NCI-H345 (cell line): ENCODE data around the gene RERE.

Experiments
- DNase-seq: peaks from one replicate; lab custom pipeline; 2025; lab: John Stamatoyannopoulos, UW

RERE gene

GRCh38 chr1:8817412-8818324 is at the start of gene RERE:
Gene RERE, minus strand, starts transcription at chr1:8817640.
- peak; percentile 94 for DNase-seq

GRCh38 chr1:8866792-8867415 is 49.5 kb upstream of the RERE start:
- DNase-seq = no peak

- DNase-seq = no peak
These were observed 48.8 kb upstream of the RERE start for GRCh38 chr1:8866173-8866791.

DNA sequence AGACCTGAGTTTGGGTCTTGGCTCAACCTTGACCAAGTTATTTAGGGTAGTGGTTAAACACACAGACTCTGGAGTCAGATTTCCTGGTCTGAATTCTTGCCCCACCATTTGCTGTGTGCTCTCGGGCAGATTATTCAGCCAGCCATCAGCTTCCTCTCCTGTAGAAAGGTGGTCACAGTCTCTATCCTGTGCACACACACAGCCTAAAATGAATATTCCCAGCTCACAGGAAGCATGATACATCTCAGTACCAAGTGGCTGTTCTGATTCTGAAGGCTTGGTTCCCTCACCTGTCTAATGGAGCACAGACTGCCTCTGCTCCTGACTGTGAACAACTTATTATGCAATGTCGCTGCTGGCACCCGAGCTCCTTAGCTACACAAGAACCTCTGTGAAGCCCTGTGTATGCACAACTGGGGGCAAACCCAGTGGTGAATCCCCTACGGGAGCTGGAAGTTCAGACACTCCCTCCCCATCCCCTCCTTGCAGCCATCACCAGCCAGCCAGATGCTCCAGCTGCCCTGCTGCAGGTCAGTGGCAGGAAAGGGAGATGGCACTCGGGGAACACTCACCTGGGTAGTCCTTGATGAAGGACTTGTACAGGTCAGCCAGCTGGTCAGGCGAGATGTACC is 47.4 kb upstream of the RERE start:
- no peak for DNase-seq

DNA sequence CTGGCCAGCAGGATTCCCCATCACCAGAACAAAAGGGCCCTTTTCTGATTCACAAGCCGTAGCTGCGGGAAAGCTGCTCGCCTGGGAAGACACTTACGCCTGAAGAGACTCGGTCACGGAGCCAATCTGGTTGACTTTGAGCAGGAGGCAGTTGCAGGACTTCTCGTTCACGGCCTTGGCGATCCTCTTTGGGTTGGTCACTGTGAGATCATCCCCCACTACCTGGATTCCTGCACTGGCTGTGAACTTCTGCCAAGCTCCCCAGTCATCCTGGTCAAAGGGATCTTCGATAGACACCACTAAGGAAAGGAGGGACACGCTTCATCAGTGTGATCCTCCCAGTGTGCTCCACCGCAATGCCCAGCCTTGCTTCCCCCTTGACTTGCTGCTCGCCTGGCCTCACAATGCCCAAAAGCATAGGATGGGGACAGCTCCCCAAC is 46.4 kb upstream of the RERE start:
- no peak for DNase-seq

DNA sequence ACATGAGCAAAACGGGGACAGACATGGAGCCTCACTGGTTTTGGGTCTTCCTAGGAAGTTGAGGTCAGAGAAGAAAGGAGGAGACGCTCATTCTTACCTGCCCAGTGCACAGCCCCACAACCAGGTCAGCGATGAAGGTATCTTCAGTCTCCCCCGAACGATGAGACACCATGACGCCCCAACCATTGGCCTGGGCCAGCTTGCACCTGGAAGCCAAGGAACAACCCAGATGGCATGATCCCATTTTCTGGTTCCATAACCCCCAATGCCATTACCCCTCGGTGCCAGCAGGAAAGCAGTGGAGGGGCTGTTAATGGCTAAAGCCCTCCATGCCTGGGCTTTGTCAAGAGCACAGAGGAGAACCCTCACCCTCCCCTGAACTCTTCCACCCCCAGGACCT is 45.7 kb upstream of the RERE start:
- DNase-seq = no peak

GRCh38 chr1:8862528-8862927 is 45.1 kb upstream of the RERE start:
- peak; percentile 5 for DNase-seq

DNA sequence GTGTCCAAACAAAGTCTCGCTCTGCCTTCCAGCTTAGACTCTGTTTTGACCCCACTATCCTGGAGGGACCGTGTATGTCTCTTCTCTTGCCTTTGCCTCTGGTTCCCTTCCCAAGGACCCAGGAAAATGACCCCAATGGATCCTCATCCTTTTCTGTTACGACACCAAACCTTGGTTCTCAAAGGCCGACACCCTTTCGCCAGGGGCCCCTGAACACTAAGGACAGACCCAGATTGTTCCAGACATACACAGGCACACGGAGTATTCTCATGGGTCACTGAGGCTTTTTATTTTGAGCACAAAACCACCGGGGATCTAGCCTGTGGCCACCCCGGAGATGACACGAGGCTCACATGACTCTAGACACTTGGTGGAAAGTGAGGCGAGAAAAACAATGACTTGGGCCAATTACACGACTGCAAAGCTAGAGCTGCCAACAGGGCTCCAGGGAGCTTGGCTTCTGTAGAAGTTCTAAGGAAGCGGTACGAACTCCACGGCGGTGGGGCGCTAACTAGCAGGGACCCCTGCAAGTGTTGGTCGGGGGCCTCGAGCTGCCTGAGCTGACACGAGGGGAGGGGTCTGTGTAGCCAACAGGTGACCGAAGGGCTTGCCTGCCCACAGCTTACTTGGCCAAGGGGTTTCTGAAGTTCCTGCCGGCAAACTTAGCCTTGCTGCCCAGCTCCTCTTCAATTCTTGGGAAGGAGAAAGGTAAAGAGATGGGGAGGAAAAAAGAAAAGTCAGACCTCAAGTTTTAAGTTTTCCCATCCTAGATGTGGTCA is 43.5 kb upstream of the RERE start:
- no peak for DNase-seq

- DNase-seq = peak; percentile 28
These were observed 41.7 kb upstream of the RERE start for GRCh38 chr1:8858888-8859706.

- DNase-seq = no peak
These were observed 40.8 kb upstream of the RERE start for GRCh38 chr1:8858112-8858668.

DNA sequence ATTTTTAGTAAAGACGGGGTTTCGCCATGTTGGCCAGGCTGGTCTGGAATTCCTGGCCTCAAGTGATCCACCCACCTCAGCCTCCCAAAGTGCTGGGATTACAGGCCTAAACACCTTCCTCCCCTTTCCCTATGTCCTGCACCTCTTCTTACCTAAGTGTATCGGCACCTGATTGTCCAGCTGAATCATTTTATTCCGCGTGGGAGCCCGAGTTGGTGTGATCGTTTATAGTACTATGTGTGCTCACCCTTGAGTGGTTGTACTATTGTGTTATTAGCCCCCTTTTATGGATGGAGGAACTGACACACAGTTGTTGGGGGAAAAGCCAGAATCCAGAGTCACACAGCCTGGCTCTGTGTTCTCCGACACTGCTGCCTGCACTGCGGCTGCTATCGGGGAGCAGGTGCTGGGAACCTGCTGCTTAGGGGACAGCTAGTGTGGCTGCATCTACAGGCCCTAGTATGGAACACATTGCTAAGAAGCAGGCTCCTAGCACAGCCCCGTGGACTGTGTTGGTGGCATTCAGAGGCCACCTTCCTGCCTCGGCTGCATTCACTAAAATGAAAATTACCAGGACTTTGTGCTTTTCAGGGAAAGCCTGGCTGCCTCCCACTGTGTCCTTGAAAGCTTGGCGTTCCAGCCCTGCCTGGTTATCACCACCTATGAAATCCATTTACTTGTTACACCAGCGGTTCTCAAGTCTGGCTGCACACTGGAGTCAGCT is 39.4 kb upstream of the RERE start:
- DNase-seq = no peak

- no peak for DNase-seq
These were observed 36.8 kb upstream of the RERE start for GRCh38 chr1:8854240-8854639.

GRCh38 chr1:8851060-8851459 is 33.6 kb upstream of the RERE start:
- DNase-seq = no peak

- peak; percentile 93 for DNase-seq
These were observed 31.4 kb upstream of the RERE start for GRCh38 chr1:8848663-8849386.

DNA sequence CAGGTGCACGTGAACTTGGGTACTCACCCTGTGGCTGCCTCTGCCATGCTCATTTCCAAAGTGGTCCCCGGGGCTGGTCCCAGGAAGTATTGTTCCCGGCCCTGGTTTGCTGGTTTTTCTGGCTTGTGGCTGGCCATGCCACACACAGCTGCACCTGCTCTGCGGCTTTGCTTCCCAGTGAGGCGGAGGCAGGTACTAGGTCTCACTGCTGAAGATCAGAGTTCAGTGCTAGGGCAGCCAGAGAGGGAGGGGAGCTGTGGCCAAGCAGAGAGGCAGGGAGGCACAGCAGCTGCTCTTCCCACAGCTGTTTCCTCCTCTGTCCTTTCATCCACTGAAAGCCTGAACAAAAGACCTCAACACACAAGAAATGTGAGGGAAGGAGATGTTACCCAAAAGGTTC is 30.6 kb upstream of the RERE start:
- peak; percentile 14 for DNase-seq

- no peak for DNase-seq
These were observed 28.8 kb upstream of the RERE start for GRCh38 chr1:8846263-8846662.

DNA sequence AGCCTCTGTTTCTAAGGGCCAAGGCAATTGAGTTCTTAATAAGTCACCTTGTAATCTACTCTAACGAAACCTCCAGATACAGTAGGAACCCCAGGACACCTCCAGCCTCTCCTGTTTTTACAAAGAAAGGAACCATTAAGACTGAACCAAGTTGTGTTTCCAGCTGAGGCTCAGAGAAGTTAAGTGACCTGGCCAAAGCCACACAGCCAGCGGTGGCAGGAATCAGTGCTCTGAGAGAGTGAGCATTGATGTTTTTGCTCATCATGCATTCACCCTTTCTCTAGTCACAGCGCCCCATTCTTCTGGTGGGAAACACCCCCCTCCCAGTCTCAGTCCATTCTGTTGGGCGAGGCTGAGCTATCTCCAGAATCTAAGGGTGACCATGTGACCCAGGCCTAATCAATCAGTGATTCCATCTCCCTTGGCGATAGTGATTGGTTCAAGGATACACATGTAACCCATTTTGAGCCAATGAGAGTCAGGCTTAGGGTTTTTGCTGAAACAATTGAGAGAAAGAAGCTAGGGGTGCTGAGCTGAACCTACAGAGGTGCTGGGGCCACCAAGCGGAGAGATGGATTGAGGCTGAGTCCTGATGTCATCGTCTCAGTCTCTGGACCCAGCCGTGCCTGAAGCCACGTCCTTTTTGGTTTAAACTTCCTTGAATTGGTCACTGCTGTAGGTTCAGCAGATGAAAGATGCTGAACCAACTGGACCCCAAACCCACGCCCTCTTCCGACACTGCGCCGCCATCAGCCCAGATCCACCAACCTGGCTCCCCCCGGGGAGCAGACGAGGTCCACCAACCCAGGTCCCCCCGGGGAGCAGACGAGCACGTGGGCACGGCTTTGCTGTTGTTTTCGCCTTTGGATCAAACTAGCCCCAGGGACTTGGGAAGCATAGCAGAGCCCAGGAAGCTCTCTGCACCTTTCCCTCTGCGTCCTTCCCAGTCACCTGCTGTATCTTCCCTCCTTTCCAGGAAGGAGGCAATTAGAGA is 28.0 kb upstream of the RERE start:
- no peak for DNase-seq

DNA sequence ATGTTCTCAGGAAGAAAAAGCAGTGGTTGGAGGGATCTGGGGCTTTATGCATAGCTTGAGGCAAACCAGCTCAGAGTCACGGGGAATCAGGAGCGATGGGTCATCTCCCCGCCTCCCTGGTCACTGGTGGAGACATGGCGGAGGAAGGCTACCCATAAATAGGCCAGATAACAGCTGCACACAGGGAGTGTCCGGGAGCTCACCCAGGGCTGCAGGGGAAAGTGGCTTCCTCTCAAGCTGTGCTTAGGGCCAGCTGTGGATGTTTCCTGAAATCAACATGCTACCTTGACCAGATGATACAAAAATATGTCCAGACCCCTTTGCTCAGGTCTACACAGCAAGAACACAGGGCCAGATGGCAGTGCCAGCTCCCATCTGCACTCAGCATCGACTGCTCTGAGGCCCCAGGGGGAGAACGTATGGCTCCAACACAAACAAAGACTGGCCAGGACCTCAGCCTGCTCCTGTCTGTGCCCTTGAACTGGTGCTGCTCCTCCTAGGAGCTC is 27.1 kb upstream of the RERE start:
- no peak for DNase-seq
